ENCODE results near the gene ATG9A.

Gene ATG9A

GRCh38 chr2:219221957-219222518 lies 7.4 kb downstream of the ATG9A start:
- H3K4me3 ChIP-seq (ENCODE audit: low read length): no peak overlapping the region
- TF ChIP-seq CTCF (IDR thresholded peaks at IDR 0.05; ENCODE audit: insufficient read depth, low read depth, low read length, missing control alignments): no peak
- DNase-seq (ENCODE audit: low read depth): no peak

- no peak overlapping the region for H3K4me3 ChIP-seq (ENCODE audit: low read length)
- DNase-seq (ENCODE audit: low read depth): no peak
- no peak for TF ChIP-seq CTCF (IDR thresholded peaks at IDR 0.05; ENCODE audit: insufficient read depth, low read depth, low read length, missing control alignments)
These were observed 8.6 kb downstream of the ATG9A start for GRCh38 chr2:219220652-219221402.

GRCh38 chr2:219219784-219220532 lies 9.5 kb downstream of the ATG9A start:
- DNase-seq (ENCODE audit: low read depth): no peak
- H3K4me3 ChIP-seq (ENCODE audit: low read length): no peak overlapping the region
- no peak for TF ChIP-seq CTCF (IDR thresholded peaks at IDR 0.05; ENCODE audit: insufficient read depth, low read depth, low read length, missing control alignments)

- peak within 1 kb of the TSS; percentile 70 for H3K4me3 ChIP-seq (ENCODE audit: low read length)
- no peak for TF ChIP-seq CTCF (IDR thresholded peaks at IDR 0.05; ENCODE audit: insufficient read depth, low read depth, low read length, missing control alignments)
- DNase-seq (ENCODE audit: low read depth): peak; percentile 92
These were observed 10.4 kb downstream of the ATG9A start, which contains the start of gene ABCB6 for GRCh38 chr2:219218732-219219701. Gene ABCB6 (minus strand): TSS chr2:219218958. CDS start chr2:219218673, 285 bp downstream.

GRCh38 chr2:219218217-219218731 lies 11.2 kb downstream of the ATG9A start:
- DNase-seq (ENCODE audit: low read depth): peak; percentile 75
- peak overlapping the region; percentile 70 for H3K4me3 ChIP-seq (ENCODE audit: low read length)
- TF ChIP-seq CTCF (IDR thresholded peaks at IDR 0.05; ENCODE audit: insufficient read depth, low read depth, low read length, missing control alignments): no peak

- DNase-seq (ENCODE audit: low read depth): no peak
- no peak for TF ChIP-seq CTCF (IDR thresholded peaks at IDR 0.05; ENCODE audit: insufficient read depth, low read depth, low read length, missing control alignments)
- no peak overlapping the region for H3K4me3 ChIP-seq (ENCODE audit: low read length)
These were observed 12.9 kb downstream of the ATG9A start for GRCh38 chr2:219216535-219216915.
